HepG2 (cell line): ENCODE measurements around the gene KAZN. TPM values are rescaled to one million over a fixed set of nuclear protein-coding genes. Genes with fewer than 3 reads are reported as not detected.

Experiments
- ATAC-seq: fragments of 200-7000 bp; cut with Tn5 transposase; 3 replicates; pipeline ENCODE4 v1.9.1; 2020; ENCODE audit warnings: mild to moderate bottlenecking, moderate library complexity
- BruUV-seq: library from RNA; stranded (reverse); fragments of 400-500 nt; replicated peaks from 2 replicates; lab custom pipeline; 2021; lab: Mats Ljungman, UMichigan
- CTCF ChIA-PET: fragments of 300-600 bp; formaldehyde crosslinking; extraction: SDS; loops from one replicate; lab custom pipeline; 2021; ENCODE audit warnings: low total read pairs, inconsistent platforms, low intra/inter-chr PET ratio; lab: Yijun Ruan, JAX
- POLR2A ChIA-PET: fragments of 350-600 bp; sonication (Branson Sonifier 250); formaldehyde crosslinking; loops from one replicate; lab custom pipeline; 2020; ENCODE audit warnings: antibody characterized with exemption, inconsistent platforms; lab: Yijun Ruan, JAX
- DNase-seq: peaks from one replicate; pipeline ENCODE4 v3.0.0-alpha.2; 2015; ENCODE audit warnings: low spot score
- FAIRE-seq: peaks from 3 replicates; lab custom pipeline; 2011; peaks lifted over from hg19 to GRCh38; lab: Jason Lieb, UNC
- H2AFZ ChIP-seq: one replicate; pipeline ENCODE4 v1.6.1; 2011; ENCODE audit warnings: low read length, inconsistent platforms
- H3K27ac ChIP-seq: fragments of 300-600 bp; 3 replicates; pipeline ENCODE4 v1.8.0; 2011; ENCODE audit warnings: mixed run types, mild to moderate bottlenecking, mixed read lengths, low read length, inconsistent platforms; ENCODE audit not compliant: insufficient read depth; ENCODE audit errors: extremely low read length
- H3K27me3 ChIP-seq, 2 experiments: fragments of 200-600 bp in 1 of 2; 2 replicates in 1 of 2; 3 replicates in 1 of 2; pipeline versions ENCODE4 v1.6.0 to v1.8.0; 2011; ENCODE audit warnings: low read length in 2 of 2, mild to moderate bottlenecking in 2 of 2, moderate library complexity in 2 of 2, inconsistent platforms in 1 of 2; ENCODE audit not compliant: insufficient read depth in 2 of 2, control insufficient read depth in 1 of 2
- H3K36me3 ChIP-seq, 2 experiments: fragments of 200-600 bp in 1 of 2; replicated peaks in 1 of 2; 2 replicates in 1 of 2; 3 replicates in 1 of 2; pipeline versions ENCODE4 v1.5.1 to v1.8.0; 2011; ENCODE audit warnings: low read length in 2 of 2, inconsistent platforms in 1 of 2; ENCODE audit not compliant: insufficient read depth in 2 of 2, control insufficient read depth in 1 of 2
- H3K4me1 ChIP-seq: 2 replicates; pipeline ENCODE4 v1.5.1; 2012; ENCODE audit warnings: low read length, inconsistent platforms; ENCODE audit not compliant: insufficient read depth
- H3K4me2 ChIP-seq: 2 replicates; pipeline ENCODE4 v1.6.0; 2011; ENCODE audit warnings: low read depth, low read length, inconsistent platforms
- H3K4me3 ChIP-seq, 3 experiments: fragments of 200-600 bp in 1 of 3; sonication (generic), shearing (Covaris generic) in 1 of 3; replicated peaks in 1 of 3; 2 replicates each; pipeline ENCODE4 v1.5.1; 2011 to 2016; ENCODE audit warnings: low read length in 3 of 3, inconsistent platforms in 2 of 3, low read depth in 2 of 3, mild to moderate bottlenecking in 2 of 3, control low read depth in 1 of 3, mixed read lengths in 1 of 3; ENCODE audit not compliant: insufficient read depth in 1 of 3
- H3K79me2 ChIP-seq: one replicate; pipeline ENCODE4 v1.6.1; 2011; ENCODE audit warnings: low read length, inconsistent platforms; ENCODE audit not compliant: insufficient read depth
- H3K9ac ChIP-seq: 2 replicates; pipeline ENCODE4 v1.6.0; 2011; ENCODE audit warnings: mild to moderate bottlenecking, low read depth, low read length, inconsistent platforms; ENCODE audit not compliant: insufficient read depth
- H3K9me3 ChIP-seq: 2 replicates; pipeline ENCODE4 v1.5.1; 2012; ENCODE audit warnings: mild to moderate bottlenecking, low read length
- H4K20me1 ChIP-seq: 2 replicates; pipeline ENCODE4 v1.6.0; 2011; ENCODE audit warnings: inconsistent platforms, mild to moderate bottlenecking, low read length, moderate library complexity; ENCODE audit not compliant: insufficient read depth
- AHR ChIP-seq: IDR thresholded peaks from 2 replicates; pipeline ENCODE4 v1.6.1; 2018; ENCODE audit warnings: missing genetic modification reagents, missing compliant biosample characterization
- BRCA1 ChIP-seq: sonication (generic); formaldehyde crosslinking; IDR thresholded peaks from 2 replicates; pipeline ENCODE4 v1.4.0; 2020; ENCODE audit warnings: missing genetic modification reagents
- CBX1 ChIP-seq: IDR thresholded peaks from one replicate; pipeline ENCODE4 v1.6.1; 2016; ENCODE audit warnings: antibody characterized with exemption, low read depth
- KLF12 ChIP-seq: sonication (generic); formaldehyde crosslinking; IDR thresholded peaks from 2 replicates; pipeline ENCODE4 v1.4.0; 2020; ENCODE audit warnings: missing genetic modification reagents, borderline replicate concordance
- NFYB ChIP-seq: sonication (generic); formaldehyde crosslinking; IDR thresholded peaks from 2 replicates; pipeline ENCODE4 v1.4.0; 2020; ENCODE audit warnings: missing genetic modification reagents
- REPIN1 ChIP-seq: sonication (generic); formaldehyde crosslinking; IDR thresholded peaks from 2 replicates; pipeline ENCODE4 v1.8.0; 2022; ENCODE audit warnings: missing genetic modification reagents, low read depth, mild to moderate bottlenecking, borderline replicate concordance
- ZNF24 ChIP-seq: fragments of 450-650 bp; IDR thresholded peaks from 2 replicates; pipeline ENCODE4 v1.6.1; 2017; ENCODE audit warnings: antibody characterized with exemption, mild to moderate bottlenecking
- ZNF331 ChIP-seq: sonication (generic); formaldehyde crosslinking; IDR thresholded peaks from 2 replicates; pipeline ENCODE4 v1.4.0; 2020; ENCODE audit warnings: missing genetic modification reagents
- ZNF543 ChIP-seq: sonication (generic); formaldehyde crosslinking; IDR thresholded peaks from 2 replicates; pipeline ENCODE4 v1.4.0; 2020; ENCODE audit warnings: mild to moderate bottlenecking, missing genetic modification reagents
- WGBS: methylation state at CpG from one replicate; pipeline ENCODE4 v1.1.6; 2017; ENCODE audit warnings: low lambda C conversion rate; 5-methylcytosine and 5-hydroxymethylcytosine counted together
- in situ Hi-C: cut with HindIII; loops from 2 replicates; pipeline ENCODE4 v1.10.0; 2017; ENCODE audit warnings: low pct_unique_long_range_greater_than_20kb; ENCODE audit not compliant: extremely low pct_ligation_motif_present
- intact Hi-C: fragments of 100-400 bp; cut with micrococcal nuclease; formaldehyde crosslinking; loops from one replicate; pipeline ENCODE4 v1.10.0; 2022; ENCODE audit not compliant: unreplicated experiment
- polyA plus RNA-seq, 8 experiments: library from polyadenylated mRNA; depleted of rRNA in 3 of 8; stranded (reverse) in 7 of 8; unstranded in 1 of 8; fragments of >200 nt; fragmentation: Illumina TruSeq in 4 of 8; extraction: Trizol in 4 of 8; gene quantifications; 2 replicates each; pipeline versions ENCODE4 v1.2.1 to v1.2.3, GENCODE V29; 2011 to 2016; ENCODE audit warnings: low read depth in 4 of 8, missing spikeins in 1 of 8, mixed read lengths in 1 of 8; ENCODE audit not compliant: insufficient read depth in 1 of 8
- total RNA-seq, 5 experiments: library from RNA; depleted of rRNA; stranded (reverse); fragments of >200 nt; fragmentation: Illumina TruSeq; extraction: Trizol; gene quantifications; 2 replicates each; pipeline ENCODE4 v1.2.3, GENCODE V29; 2016; ENCODE audit warnings: low read depth in 1 of 5
- TF ChIP-seq, protein P1 (sequence below): sonication (generic); formaldehyde crosslinking; IDR thresholded peaks from 2 replicates; pipeline ENCODE4 v1.5.0; 2020; ENCODE audit warnings: mild to moderate bottlenecking, missing genetic modification reagents
- TF ChIP-seq, protein P2 (sequence below): IDR thresholded peaks from 2 replicates; pipeline ENCODE4 v1.6.1; 2018; ENCODE audit warnings: missing genetic modification reagents
- TF ChIP-seq, protein P3 (sequence below): sonication (generic); formaldehyde crosslinking; IDR thresholded peaks from 2 replicates; pipeline ENCODE4 v1.4.0; 2020; ENCODE audit warnings: mild to moderate bottlenecking, missing genetic modification reagents
- TF ChIP-seq, protein P4 (sequence below): fragments of 450-650 bp; IDR thresholded peaks from 2 replicates; pipeline ENCODE4 v1.6.1; 2017

Gene KAZN
- total and polyA plus RNA-seq, 2 of the 13 experiments (the other 11 are each of a cell fraction or from before 2014, with no cell fraction given) = 10.4 to 13.5 TPM

DNA sequence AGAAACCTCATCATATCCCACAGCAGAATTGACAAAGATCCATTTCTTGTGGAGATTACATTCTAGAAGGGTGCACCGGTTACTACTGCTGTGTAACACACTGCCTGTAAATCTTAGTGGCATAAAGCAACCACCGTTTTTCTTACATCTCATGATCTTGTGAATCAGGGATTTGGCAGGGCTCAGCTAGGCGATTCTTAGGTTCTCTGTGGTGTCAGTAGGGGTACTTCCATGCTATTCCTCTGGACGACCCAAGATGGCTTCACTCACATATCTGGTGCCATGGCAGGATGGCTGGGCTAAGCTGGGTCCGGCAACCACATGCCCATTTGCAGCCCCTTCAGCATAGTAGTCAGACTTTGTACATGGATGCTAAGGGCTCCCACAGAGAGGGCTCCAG lies 375.3 kb downstream of the KAZN start:
- Histone ChIP-seq H3K9ac (no peak overlapping the region), H3K36me3 (peaks cover 2 to 41% of the 10 kb centered on the region in 2 experiments; a peak in 4 of 5 replicates), H3K9me3 (peaks cover 15% of the 10 kb centered on the region), H3K79me2 (peaks cover 6% of the 10 kb centered on the region), H3K4me1 (peaks cover 21% of the 10 kb centered on the region; the same call in 1 of the 2 replicates), H3K4me3 (no peak overlapping the region), H3K27ac (no peak overlapping the region), H2AFZ (no peak overlapping the region), H4K20me1 (no peaks in the 10 kb centered on the region), H3K27me3 (no peaks in the 10 kb centered on the region), H3K4me2 (no peak overlapping the region)
- POLR2A ChIA-PET = no interaction called here
- WGBS = 91% methylated on average over 5 of the region's 5 CpGs
- DNase-seq (no peak), FAIRE-seq (no peak), ATAC-seq (no peak)
- TSS peak; percentile 16 for BruUV-seq
- TF ChIP-seq ZNF331 (CRISPR knock-in tag) (peak; percentile 100), NFYB (CRISPR knock-in tag) (no peak)
- in situ Hi-C loops = no loop called here
- CTCF ChIA-PET = no interaction called here
- intact Hi-C loops = no loop called here

DNA sequence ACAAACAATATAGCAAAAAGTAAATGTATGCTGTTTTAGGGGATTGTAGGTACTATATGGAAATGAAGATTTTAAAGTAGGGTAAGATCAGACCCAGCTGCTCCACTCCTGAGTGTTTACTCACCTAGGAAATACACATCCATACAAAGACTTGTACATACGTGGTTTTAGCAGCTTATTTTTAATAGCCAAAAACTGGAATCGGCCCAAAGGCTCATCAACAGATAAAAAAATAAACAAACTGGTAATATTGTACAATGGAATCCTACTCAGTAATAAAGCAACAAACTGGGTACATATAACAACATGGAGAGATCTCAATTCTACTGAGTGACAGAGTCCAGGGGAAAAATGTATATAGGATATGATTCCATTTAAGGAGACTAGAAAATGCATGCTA lies 375.9 kb downstream of the KAZN start:
- Histone ChIP-seq H3K4me2 (no peak overlapping the region), H3K9ac (no peak overlapping the region), H3K36me3 (peaks cover 2 to 36% of the 10 kb centered on the region in 2 experiments; a peak in 4 of 5 replicates), H3K27ac (no peak overlapping the region), H3K27me3 (no peaks in the 10 kb centered on the region), H2AFZ (no peak overlapping the region), H4K20me1 (no peaks in the 10 kb centered on the region), H3K4me3 (no peak overlapping the region), H3K79me2 (peaks cover 6% of the 10 kb centered on the region), H3K9me3 (peaks cover 15% of the 10 kb centered on the region), H3K4me1 (peaks cover 21% of the 10 kb centered on the region; the same call in 1 of the 2 replicates)
- intact Hi-C loops = no loop called here
- BruUV-seq = no TSS peak
- CTCF ChIA-PET = no interaction called here
- ATAC-seq = no peak
- DNase-seq = no peak
- POLR2A ChIA-PET = no interaction called here
- whole genome bisulfite sequencing = 97% methylated on average over 2 of the region's 2 CpGs
- in situ Hi-C loops = no loop called here
- no peak for FAIRE-seq
- no peak for TF ChIP-seq ZNF543 (CRISPR knock-in tag)
- no peak for TF ChIP-seq AHR (CRISPR knock-in tag)
- TF ChIP-seq REPIN1 (CRISPR knock-in tag) = no peak
- TF ChIP-seq ZNF24 = no peak
- TF ChIP-seq, protein P1, sequence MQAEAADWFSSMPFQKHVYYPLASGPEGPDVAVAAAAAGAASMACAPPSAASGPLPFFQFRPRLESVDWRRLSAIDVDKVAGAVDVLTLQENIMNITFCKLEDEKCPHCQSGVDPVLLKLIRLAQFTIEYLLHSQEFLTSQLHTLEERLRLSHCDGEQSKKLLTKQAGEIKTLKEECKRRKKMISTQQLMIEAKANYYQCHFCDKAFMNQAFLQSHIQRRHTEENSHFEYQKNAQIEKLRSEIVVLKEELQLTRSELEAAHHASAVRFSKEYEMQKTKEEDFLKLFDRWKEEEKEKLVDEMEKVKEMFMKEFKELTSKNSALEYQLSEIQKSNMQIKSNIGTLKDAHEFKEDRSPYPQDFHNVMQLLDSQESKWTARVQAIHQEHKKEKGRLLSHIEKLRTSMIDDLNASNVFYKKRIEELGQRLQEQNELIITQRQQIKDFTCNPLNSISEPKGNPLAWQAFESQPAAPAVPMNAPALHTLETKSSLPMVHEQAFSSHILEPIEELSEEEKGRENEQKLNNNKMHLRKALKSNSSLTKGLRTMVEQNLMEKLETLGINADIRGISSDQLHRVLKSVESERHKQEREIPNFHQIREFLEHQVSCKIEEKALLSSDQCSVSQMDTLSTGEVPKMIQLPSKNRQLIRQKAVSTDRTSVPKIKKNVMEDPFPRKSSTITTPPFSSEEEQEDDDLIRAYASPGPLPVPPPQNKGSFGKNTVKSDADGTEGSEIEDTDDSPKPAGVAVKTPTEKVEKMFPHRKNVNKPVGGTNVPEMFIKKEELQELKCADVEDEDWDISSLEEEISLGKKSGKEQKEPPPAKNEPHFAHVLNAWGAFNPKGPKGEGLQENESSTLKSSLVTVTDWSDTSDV (CRISPR knock-in tag) = no peak
- TF ChIP-seq, protein P2, sequence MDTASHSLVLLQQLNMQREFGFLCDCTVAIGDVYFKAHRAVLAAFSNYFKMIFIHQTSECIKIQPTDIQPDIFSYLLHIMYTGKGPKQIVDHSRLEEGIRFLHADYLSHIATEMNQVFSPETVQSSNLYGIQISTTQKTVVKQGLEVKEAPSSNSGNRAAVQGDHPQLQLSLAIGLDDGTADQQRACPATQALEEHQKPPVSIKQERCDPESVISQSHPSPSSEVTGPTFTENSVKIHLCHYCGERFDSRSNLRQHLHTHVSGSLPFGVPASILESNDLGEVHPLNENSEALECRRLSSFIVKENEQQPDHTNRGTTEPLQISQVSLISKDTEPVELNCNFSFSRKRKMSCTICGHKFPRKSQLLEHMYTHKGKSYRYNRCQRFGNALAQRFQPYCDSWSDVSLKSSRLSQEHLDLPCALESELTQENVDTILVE (CRISPR knock-in tag) = no peak
- no peak for TF ChIP-seq BRCA1
- TF ChIP-seq CBX1 = no peak
- TF ChIP-seq, protein P3, sequence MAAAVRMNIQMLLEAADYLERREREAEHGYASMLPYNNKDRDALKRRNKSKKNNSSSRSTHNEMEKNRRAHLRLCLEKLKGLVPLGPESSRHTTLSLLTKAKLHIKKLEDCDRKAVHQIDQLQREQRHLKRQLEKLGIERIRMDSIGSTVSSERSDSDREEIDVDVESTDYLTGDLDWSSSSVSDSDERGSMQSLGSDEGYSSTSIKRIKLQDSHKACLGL (CRISPR knock-in tag) = no peak
- TF ChIP-seq KLF12 (CRISPR knock-in tag) = no peak
- TF ChIP-seq, protein P4, sequence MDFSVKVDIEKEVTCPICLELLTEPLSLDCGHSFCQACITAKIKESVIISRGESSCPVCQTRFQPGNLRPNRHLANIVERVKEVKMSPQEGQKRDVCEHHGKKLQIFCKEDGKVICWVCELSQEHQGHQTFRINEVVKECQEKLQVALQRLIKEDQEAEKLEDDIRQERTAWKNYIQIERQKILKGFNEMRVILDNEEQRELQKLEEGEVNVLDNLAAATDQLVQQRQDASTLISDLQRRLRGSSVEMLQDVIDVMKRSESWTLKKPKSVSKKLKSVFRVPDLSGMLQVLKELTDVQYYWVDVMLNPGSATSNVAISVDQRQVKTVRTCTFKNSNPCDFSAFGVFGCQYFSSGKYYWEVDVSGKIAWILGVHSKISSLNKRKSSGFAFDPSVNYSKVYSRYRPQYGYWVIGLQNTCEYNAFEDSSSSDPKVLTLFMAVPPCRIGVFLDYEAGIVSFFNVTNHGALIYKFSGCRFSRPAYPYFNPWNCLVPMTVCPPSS = no peak
